Right lobe of liver (tissue), 6 donors: Measurements from ENCODE around the gene ELMO1. TPM values are rescaled to one million over a fixed set of nuclear protein-coding genes. Genes with fewer than 3 reads are reported as not detected.
A peak's percentile ranks its signal among the peaks of the same experiment; 100 is the strongest.

Experiments
- ATAC-seq, 4 donors: fragments of 200-7000 bp; cut with Tn5 transposase; one replicate each; pipeline ENCODE4 v1.9.1; 2020; ENCODE audit warnings: mild to moderate bottlenecking in 4 of 4, moderate library complexity in 4 of 4
- DNase-seq, 3 donors: peaks; one replicate each; pipeline ENCODE4 v3.0.0-alpha.2; 2020
- H3K27ac ChIP-seq, 3 donors: fragments of 200-600 bp; one replicate each; pipeline ENCODE4 v1.8.0; 2022
- H3K27me3 ChIP-seq, 2 donors: fragments of 200-600 bp; one replicate each; pipeline ENCODE4 v1.8.0; 2022
- H3K36me3 ChIP-seq, 4 donors: fragments of 200-600 bp; sonication (generic) in 1 of 4; one replicate each; pipeline versions ENCODE4 v1.5.1 to v1.8.0; 2017 to 2022; ENCODE audit warnings: control low read depth in 1 of 4
- H3K4me1 ChIP-seq, 4 donors: fragments of 200-600 bp; sonication (generic) in 1 of 4; one replicate each; pipeline versions ENCODE4 v1.5.1 to v1.8.0; 2017 to 2022; ENCODE audit warnings: control low read depth in 1 of 4
- H3K4me3 ChIP-seq, 3 donors: fragments of 200-600 bp; one replicate each; pipeline ENCODE4 v1.8.0; 2022
- H3K9me3 ChIP-seq, 4 donors: fragments of 200-600 bp; sonication (generic) in 1 of 4; one replicate each; pipeline versions ENCODE4 v1.5.1 to v1.8.0; 2017 to 2022; ENCODE audit warnings: control low read depth in 1 of 4
- CTCF ChIP-seq, 4 donors: fragments of 200-600 bp in 3 of 4; fragments of 450-650 bp in 1 of 4; IDR thresholded peaks; one replicate each; pipeline versions ENCODE4 v1.5.1 to v1.8.0; 2016 to 2022; ENCODE audit warnings: antibody characterized with exemption in 4 of 4, mild to moderate bottlenecking in 2 of 4
- POLR2A ChIP-seq: fragments of 450-650 bp; IDR thresholded peaks from one replicate; pipeline ENCODE4 v1.6.1; 2017; ENCODE audit warnings: antibody characterized with exemption, mild to moderate bottlenecking
- WGBS: methylation state at CpG from one replicate; pipeline ENCODE4 v1.1.6; 2018; ENCODE audit warnings: low coverage, low lambda C conversion rate; ENCODE audit not compliant: insufficient coverage; ENCODE audit errors: missing lambda C conversion rate; 5-methylcytosine and 5-hydroxymethylcytosine counted together
- intact Hi-C, 2 donors: fragments of 100-400 bp; cut with DNase I; formaldehyde crosslinking; loops; one replicate each; pipeline versions ENCODE4 v1.11.2 to v1.14.1; 2022
- total RNA-seq, 6 experiments: library from RNA; depleted of rRNA in 2 of 6; stranded (reverse); fragments of >200 nt in 2 of 6; fragmentation: NEBNext Ultra II Directional in 3 of 6; extraction: Animal tissue kit (Norgen Biotek cat#: 25700) in 3 of 6; gene quantifications; one replicate each; pipeline versions ENCODE4 v1.1.0 to v1.2.4, GENCODE V29; 2016 to 2023
- donor health status: DM: no; HTN: yes; CAD: no.
- donor health status: DM: no; HTN: no; CAD: no.
- donor health status: DM: no; HTN: no; CAD: no.
- donor health status: DM: no; HTN: yes; CAD: no.
- donor health status: DM: no; HTN: yes; CAD: no.

Gene ELMO1
- total RNA-seq, 6 experiments from 2014 or later = 18.4 to 55.4 (median 25.1) TPM

GRCh38 chr7:37149773-37150124, 298.9 kb downstream of the ELMO1 start:
- Histone ChIP-seq H3K4me3 (no peak overlapping the region), H3K27me3 (no peaks in the 10 kb centered on the region), H3K36me3 (no peaks in the 10 kb centered on the region), H3K9me3 (no peaks in the 10 kb centered on the region), H3K4me1 (peaks cover 0 to 34% (median 3%) of the 10 kb centered on the region in 4 donors), H3K27ac (peak overlapping the region in 1 of 3 donors; percentile 3)
- no peak for DNase-seq
- peak in 3 of 4 donors; percentile 8 to 40 (median 24) for ATAC-seq
- TF ChIP-seq POLR2A (no peak), CTCF (IDR thresholded peaks at IDR 0.05) (no peak)
- intact Hi-C loops = no loop called here

- H3K27me3 ChIP-seq = no peaks in the 10 kb centered on the region
- H3K4me3 ChIP-seq = no peak overlapping the region
- peaks cover 0 to 34% (median 3%) of the 10 kb centered on the region in 4 donors for H3K4me1 ChIP-seq
- WGBS = 59% methylated on average over 3 of the region's 3 CpGs
- TF ChIP-seq POLR2A (no peak), CTCF (IDR thresholded peaks at IDR 0.05) (no peak)
- H3K27ac ChIP-seq = no peak overlapping the region
- no peak for DNase-seq
- peak in 3 of 4 donors; percentile 33 to 51 (median 46) for ATAC-seq
- intact Hi-C loops = no loop called here
- no peaks in the 10 kb centered on the region for H3K36me3 ChIP-seq
- no peaks in the 10 kb centered on the region for H3K9me3 ChIP-seq
Observed at GRCh38 chr7:37149051-37149772, 299.5 kb downstream of the ELMO1 start.

GRCh38 chr7:37145682-37146081, 303.0 kb downstream of the ELMO1 start:
- Histone ChIP-seq H3K36me3 (no peaks in the 10 kb centered on the region), H3K4me3 (no peak overlapping the region), H3K27ac (no peak overlapping the region), H3K9me3 (no peaks in the 10 kb centered on the region), H3K27me3 (no peaks in the 10 kb centered on the region), H3K4me1 (peaks cover 0 to 17% (median 0%) of the 10 kb centered on the region in 4 donors)
- no peak for ATAC-seq
- intact Hi-C loops = no loop called here
- 78% methylated on average over 2 of the region's 2 CpGs for WGBS
- no peak for DNase-seq
- no peak for TF ChIP-seq CTCF (IDR thresholded peaks at IDR 0.05)
- TF ChIP-seq POLR2A = no peak

- TF ChIP-seq POLR2A (no peak), CTCF (IDR thresholded peaks at IDR 0.05) (no peak)
- intact Hi-C loops = no loop called here
- no peaks in the 10 kb centered on the region for H3K27me3 ChIP-seq
- H3K27ac ChIP-seq = no peak overlapping the region
- peaks cover 0 to 5% (median 0%) of the 10 kb centered on the region in 4 donors for H3K4me1 ChIP-seq
- no peak for ATAC-seq
- 42% methylated on average over 1 of the region's 1 CpG for WGBS
- no peak for DNase-seq
- no peak overlapping the region for H3K4me3 ChIP-seq
- H3K36me3 ChIP-seq = no peaks in the 10 kb centered on the region
- peaks cover 0 to 4% (median 0%) of the 10 kb centered on the region in 4 donors for H3K9me3 ChIP-seq
Observed at GRCh38 chr7:37144423-37144822, 304.2 kb downstream of the ELMO1 start.
